Activated T-helper 1 cell treated with anti-CD3 and anti-CD28 coated beads, Interleukin-2, amount 50 U/mL, for 16 hours (primary cell): ENCODE measurements around the gene FAM53B.

Experiments used
- DNase-seq, 2 donors: peaks; one replicate each; pipeline ENCODE4 v3.0.0-alpha.2; 2020; ENCODE audit warnings: low read depth in 1 of 2, low spot score in 1 of 2

Gene FAM53B

GRCh38 chr10:124680675-124681074 is 63.5 kb downstream of the FAM53B start:
- no peak for DNase-seq

- no peak for DNase-seq
Measured at GRCh38 chr10:124679401-124679800, 64.8 kb downstream of the FAM53B start.

GRCh38 chr10:124678557-124679240 is 65.5 kb downstream of the FAM53B start:
- DNase-seq: no peak

GRCh38 chr10:124677749-124678556 is 66.2 kb downstream of the FAM53B start:
- no peak for DNase-seq

GRCh38 chr10:124677293-124677699 is 66.9 kb downstream of the FAM53B start:
- DNase-seq: no peak

GRCh38 chr10:124676416-124677062 is 67.6 kb downstream of the FAM53B start:
- DNase-seq: no peak

GRCh38 chr10:124675824-124676223 is 68.4 kb downstream of the FAM53B start:
- no peak for DNase-seq

- no peak for DNase-seq
Measured at GRCh38 chr10:124675261-124675660, 68.9 kb downstream of the FAM53B start.

- no peak for DNase-seq
Measured at GRCh38 chr10:124674768-124675222, 69.4 kb downstream of the FAM53B start.

- no peak for DNase-seq
Measured at GRCh38 chr10:124672181-124672638, 72.0 kb downstream of the FAM53B start.

- DNase-seq: no peak
Measured at GRCh38 chr10:124671486-124672075, 72.6 kb downstream of the FAM53B start.

- no peak for DNase-seq
Measured at GRCh38 chr10:124670849-124671248, 73.3 kb downstream of the FAM53B start.

GRCh38 chr10:124669824-124670654 is 74.1 kb downstream of the FAM53B start:
- no peak for DNase-seq

GRCh38 chr10:124669141-124669823 is 74.9 kb downstream of the FAM53B start:
- DNase-seq: no peak

GRCh38 chr10:124668517-124669051 is 75.6 kb downstream of the FAM53B start:
- no peak for DNase-seq

GRCh38 chr10:124667425-124668345 is 76.5 kb downstream of the FAM53B start:
- no peak for DNase-seq

GRCh38 chr10:124666494-124666893 is 77.7 kb downstream of the FAM53B start:
- DNase-seq: no peak

GRCh38 chr10:124665980-124666379 is 78.2 kb downstream of the FAM53B start:
- DNase-seq: no peak

- no peak for DNase-seq
Measured at GRCh38 chr10:124665558-124665957, 78.6 kb downstream of the FAM53B start.
